HL-60 (cell line): ENCODE results near the gene RPN2.

Source experiments
- GABPA ChIP-seq: IDR thresholded peaks from 2 replicates; pipeline ENCODE4 v1.6.1; 2012; ENCODE audit warnings: low read depth
- POLR2AphosphoS5 ChIP-seq: IDR thresholded peaks from 2 replicates; pipeline ENCODE4 v1.6.1; 2012; ENCODE audit warnings: low read depth
- REST ChIP-seq: IDR thresholded peaks from 2 replicates; pipeline ENCODE4 v1.6.1; 2012; ENCODE audit warnings: low read depth; ENCODE audit not compliant: insufficient replicate concordance
- TF ChIP-seq, protein P1 (sequence below): IDR thresholded peaks from one replicate; pipeline ENCODE4 v1.5.1; 2011; ENCODE audit warnings: low read length, control low read depth, inconsistent platforms; ENCODE audit not compliant: insufficient read depth

DNA sequence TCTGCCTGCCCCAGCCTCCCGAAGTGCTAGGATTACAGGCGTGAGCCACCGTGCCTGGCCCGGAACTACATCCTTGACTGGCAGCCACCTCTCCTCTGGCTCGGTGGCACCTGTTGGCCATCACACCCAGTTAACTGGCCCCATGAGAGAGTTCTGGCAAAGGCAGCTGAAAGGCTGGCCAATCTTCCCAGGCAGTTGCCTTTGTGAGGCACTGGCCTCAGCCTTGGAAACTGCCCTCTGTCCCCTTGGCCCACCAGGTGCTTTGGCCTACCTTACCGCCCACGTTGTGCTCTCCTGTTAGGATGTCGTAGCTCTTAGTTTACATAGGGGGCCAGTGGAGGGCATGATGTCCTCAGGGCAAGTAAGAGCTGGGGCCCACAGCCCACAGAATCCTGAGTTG, 100.7 kb downstream of the RPN2 start:
- TF ChIP-seq, protein P1, sequence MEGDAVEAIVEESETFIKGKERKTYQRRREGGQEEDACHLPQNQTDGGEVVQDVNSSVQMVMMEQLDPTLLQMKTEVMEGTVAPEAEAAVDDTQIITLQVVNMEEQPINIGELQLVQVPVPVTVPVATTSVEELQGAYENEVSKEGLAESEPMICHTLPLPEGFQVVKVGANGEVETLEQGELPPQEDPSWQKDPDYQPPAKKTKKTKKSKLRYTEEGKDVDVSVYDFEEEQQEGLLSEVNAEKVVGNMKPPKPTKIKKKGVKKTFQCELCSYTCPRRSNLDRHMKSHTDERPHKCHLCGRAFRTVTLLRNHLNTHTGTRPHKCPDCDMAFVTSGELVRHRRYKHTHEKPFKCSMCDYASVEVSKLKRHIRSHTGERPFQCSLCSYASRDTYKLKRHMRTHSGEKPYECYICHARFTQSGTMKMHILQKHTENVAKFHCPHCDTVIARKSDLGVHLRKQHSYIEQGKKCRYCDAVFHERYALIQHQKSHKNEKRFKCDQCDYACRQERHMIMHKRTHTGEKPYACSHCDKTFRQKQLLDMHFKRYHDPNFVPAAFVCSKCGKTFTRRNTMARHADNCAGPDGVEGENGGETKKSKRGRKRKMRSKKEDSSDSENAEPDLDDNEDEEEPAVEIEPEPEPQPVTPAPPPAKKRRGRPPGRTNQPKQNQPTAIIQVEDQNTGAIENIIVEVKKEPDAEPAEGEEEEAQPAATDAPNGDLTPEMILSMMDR = no peak
- TF ChIP-seq POLR2AphosphoS5 (no peak), REST (no peak), GABPA (no peak)
